ENCODE results near the gene SH2D1B.

DNA sequence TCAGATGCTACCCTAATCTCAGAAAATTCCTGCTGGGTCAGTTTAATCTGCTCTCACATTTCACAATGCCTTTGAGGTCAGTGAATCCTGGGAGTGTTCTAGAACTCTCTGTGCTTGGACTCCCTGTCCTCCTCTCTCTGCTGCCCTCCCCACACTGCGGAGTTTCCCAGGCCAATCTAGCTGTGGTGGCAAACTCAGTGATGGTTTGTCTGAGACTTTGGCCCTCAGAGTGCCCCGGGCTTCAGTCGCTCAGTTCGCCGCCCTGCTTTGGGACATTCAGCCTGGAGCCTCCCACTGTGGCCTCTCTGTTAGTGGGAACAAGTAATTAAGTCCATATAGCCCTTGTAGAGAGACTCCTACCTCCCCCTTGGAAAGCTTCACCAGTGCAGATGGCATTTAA is 23.3 kb downstream of the SH2D1B start:
- TF ChIP-seq, protein P1, sequence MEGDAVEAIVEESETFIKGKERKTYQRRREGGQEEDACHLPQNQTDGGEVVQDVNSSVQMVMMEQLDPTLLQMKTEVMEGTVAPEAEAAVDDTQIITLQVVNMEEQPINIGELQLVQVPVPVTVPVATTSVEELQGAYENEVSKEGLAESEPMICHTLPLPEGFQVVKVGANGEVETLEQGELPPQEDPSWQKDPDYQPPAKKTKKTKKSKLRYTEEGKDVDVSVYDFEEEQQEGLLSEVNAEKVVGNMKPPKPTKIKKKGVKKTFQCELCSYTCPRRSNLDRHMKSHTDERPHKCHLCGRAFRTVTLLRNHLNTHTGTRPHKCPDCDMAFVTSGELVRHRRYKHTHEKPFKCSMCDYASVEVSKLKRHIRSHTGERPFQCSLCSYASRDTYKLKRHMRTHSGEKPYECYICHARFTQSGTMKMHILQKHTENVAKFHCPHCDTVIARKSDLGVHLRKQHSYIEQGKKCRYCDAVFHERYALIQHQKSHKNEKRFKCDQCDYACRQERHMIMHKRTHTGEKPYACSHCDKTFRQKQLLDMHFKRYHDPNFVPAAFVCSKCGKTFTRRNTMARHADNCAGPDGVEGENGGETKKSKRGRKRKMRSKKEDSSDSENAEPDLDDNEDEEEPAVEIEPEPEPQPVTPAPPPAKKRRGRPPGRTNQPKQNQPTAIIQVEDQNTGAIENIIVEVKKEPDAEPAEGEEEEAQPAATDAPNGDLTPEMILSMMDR (IDR thresholded peaks at IDR 0.05) = no peak
- no peak for TF ChIP-seq ZFX (IDR thresholded peaks at IDR 0.05; ENCODE audit: borderline replicate concordance)
